HG03442 (cell line): ENCODE measurements around the gene PIK3CG.

ENCODE experiments used
- ATAC-seq: cut with Tn5 transposase; IDR thresholded peaks from one replicate; pipeline ENCODE4 v1.9.1; 2021; ENCODE audit warnings: mild to moderate bottlenecking, moderate library complexity; ENCODE audit not compliant: unreplicated experiment

The PIK3CG gene

GRCh38 chr7:106858618-106859532 is 6.2 kb upstream of the PIK3CG start:
- no peak for ATAC-seq

DNA sequence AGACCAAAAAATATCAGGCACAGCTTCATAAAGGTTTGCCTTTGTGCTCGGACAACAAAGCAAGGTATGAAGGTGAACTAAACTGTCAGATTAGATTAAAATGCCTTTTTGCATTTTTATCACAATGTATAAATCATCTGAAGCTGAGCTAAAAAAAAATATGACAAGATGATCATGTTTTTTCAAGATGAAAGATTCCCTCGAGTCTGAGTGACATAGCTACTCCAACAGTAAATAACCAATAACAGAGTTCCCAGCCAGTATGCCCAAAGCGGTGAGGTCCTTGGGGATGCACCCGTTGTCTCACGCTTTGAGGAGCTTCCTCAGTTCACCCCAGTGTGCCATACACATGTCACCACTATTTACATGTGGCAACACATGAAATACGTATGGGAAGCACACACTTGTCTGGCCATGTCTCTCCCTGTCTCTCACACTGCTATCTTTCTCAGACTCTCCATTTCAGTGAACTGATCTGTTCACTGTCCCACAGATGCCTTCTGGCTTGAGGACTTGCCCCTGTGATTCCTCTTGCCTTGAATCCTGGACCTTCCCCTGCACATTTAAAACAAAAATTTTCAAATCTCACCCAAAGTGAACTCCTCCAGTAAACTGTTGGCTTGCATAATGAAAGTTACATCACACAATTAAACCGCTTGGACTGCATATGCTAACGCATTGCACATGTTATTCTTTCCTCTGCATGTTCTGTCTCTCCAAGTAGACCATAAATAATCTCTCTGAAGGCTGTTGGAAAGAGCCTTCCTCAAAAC is 2.6 kb upstream of the PIK3CG start:
- no peak for ATAC-seq

GRCh38 chr7:106863274-106863997 is 1.6 kb upstream of the PIK3CG start:
- no peak for ATAC-seq

DNA sequence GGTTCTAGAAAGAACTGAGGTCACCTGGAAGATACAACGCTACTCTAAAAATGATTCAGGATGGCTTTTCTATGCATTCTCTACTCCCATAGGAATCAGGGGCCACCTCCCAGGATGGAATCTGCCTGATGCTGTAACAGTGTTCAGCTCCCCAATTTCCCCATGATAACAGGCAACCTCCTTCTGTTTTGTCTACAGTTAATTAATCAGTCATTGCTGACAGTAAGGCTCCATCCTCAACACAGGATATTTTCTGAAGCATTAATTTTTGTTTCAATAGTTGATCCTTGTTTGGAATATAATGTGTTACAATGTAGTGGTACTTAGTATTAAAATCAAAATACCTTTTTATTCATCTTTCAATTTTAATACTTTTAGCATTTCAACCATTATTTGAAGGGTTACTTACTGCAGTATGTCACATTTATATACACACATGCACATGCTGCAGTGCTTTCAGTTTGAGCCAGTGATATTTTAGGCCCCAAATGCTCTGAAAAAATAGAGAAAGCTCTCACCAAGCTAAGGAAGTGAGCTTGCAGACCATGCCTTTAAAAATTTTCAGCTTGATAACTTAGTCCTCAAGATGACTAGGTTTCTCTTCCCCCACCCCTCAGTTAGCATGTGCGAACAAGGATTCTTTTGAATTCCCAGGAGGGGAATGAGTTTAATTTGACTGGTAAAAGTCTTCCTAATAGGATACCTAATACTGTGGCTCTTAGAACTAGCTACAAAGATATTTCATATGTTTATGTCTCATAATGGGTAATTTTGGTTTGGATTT is 592 bp upstream of the PIK3CG start:
- ATAC-seq, result peak; percentile 46

GRCh38 chr7:106866298-106867281 is 1.5 kb downstream of the PIK3CG start:
- peak; percentile 28 for ATAC-seq

DNA sequence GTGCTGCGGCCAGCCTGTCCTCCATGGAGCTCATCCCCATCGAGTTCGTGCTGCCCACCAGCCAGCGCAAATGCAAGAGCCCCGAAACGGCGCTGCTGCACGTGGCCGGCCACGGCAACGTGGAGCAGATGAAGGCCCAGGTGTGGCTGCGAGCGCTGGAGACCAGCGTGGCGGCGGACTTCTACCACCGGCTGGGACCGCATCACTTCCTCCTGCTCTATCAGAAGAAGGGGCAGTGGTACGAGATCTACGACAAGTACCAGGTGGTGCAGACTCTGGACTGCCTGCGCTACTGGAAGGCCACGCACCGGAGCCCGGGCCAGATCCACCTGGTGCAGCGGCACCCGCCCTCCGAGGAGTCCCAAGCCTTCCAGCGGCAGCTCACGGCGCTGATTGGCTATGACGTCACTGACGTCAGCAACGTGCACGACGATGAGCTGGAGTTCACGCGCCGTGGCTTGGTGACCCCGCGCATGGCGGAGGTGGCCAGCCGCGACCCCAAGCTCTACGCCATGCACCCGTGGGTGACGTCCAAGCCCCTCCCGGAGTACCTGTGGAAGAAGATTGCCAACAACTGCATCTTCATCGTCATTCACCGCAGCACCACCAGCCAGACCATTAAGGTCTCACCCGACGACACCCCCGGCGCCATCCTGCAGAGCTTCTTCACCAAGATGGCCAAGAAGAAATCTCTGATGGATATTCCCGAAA is 2.7 kb downstream of the PIK3CG start:
- ATAC-seq, result no peak

GRCh38 chr7:106868364-106868763 is 3.3 kb downstream of the PIK3CG start:
- no peak for ATAC-seq

DNA sequence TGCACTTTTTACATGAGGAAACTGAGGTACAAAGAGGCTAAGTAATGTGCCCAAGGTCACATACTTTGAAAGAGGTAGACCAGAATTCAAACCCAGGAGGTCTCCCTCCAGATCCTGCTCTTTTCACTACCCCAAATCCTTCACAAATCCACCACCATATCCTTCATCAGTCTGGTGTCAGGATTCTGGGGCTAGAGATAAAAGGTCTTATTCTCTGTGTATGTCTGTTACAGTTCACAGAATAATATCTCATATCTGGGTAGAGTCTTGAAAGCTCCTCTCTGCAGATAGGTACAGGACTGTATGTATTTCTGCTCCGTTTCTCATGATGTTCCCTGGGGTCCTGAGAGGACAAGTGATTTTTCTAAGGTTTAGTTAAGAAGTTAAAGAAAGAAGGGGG is 4.9 kb downstream of the PIK3CG start:
- ATAC-seq, result no peak

DNA sequence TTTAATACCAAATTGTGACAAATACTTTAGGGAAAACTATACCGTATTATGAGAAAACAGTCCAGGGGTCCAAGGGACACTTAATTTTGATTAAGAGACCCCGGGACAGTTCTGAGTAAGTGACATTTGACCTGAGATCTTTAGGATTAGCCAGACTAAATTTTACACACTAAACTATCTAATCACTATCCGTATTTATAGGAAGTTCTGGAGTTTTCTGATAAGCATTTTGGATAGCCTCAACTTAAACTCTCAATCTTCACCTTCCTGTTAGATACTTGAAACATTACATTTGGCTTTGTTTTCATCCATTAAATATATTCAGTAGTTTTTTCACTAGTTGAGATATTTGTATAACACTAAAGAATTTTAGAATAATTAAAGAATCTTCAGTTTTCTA is 5.4 kb downstream of the PIK3CG start:
- no peak for ATAC-seq

DNA sequence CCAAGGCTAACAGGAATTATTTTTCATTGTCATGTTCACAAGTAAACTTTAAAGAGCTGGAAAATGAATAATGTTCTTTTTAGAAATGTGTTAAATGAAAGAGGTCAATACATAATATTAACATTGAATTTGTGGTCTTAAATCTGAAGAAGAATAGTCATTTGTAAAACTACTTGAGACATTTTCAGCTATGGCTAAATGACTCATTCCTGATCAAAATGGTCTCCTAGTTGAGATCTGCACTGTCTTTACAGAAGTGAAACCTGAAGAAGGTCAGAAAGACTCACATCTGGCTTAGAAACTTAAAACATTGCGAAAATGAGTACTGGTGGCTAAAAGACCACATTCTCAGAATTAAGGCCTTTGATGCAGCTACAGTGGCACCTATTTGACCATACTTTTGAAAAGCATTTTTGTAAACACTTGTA is 5.9 kb downstream of the PIK3CG start:
- ATAC-seq, result peak; percentile 90

DNA sequence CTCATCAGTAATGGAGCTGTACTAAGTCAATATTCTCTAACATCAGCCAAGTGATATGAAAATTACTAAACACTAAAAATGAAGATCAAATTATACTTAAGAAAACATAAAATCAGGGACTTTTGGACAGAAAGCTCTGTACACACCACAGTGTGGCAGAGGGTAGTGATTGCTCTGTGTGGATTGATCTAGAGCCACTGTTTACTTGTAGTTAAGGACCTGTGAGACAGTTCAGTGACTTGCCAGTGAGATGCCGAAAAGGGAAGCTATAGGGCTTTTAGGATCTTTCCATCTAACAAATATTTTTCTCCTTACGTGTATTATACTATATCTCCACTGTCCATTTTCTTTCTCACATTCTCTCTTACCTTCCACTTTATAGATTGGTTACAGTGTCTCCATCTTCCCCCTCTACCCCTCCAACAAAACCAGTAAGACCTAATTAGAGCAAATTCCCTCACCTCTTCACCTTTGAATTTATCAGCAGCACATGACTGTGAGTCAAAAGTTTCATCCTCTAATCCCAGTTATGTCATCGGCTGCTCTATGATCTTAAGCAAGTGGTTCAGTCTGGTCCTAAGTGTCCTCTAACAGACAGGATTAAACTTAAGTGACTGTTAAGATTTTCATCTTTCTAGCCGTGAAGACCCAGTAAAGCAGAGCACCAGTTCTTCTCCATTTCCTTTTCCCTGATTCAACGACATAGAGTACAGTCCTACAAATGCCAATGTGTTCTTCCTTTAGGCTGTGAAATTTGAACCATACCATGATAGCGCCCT is 6.9 kb downstream of the PIK3CG start:
- peak; percentile 26 for ATAC-seq

GRCh38 chr7:106872763-106873162 is 7.7 kb downstream of the PIK3CG start:
- ATAC-seq, result no peak

DNA sequence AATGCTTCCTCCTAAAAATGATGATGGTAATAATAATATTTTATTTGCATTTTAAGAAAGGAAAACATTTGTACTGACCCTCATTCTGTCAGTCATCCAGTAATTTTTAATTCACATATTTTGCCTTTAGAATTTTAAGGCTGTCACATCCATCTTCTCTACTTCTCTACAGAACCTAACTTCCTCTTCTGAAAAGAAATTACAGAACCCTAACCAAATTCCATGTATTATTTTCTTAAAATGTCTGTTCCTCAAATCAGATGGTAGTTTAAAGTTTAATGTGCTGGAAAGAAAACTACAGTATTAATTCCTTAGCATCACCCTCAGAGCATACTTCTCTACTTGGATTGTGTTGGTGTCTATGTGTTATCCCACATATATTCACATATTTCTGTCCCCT is 9.0 kb downstream of the PIK3CG start:
- no peak for ATAC-seq

- no peak for ATAC-seq
Measured at GRCh38 chr7:106875508-106875907, 10.4 kb downstream of the PIK3CG start.

DNA sequence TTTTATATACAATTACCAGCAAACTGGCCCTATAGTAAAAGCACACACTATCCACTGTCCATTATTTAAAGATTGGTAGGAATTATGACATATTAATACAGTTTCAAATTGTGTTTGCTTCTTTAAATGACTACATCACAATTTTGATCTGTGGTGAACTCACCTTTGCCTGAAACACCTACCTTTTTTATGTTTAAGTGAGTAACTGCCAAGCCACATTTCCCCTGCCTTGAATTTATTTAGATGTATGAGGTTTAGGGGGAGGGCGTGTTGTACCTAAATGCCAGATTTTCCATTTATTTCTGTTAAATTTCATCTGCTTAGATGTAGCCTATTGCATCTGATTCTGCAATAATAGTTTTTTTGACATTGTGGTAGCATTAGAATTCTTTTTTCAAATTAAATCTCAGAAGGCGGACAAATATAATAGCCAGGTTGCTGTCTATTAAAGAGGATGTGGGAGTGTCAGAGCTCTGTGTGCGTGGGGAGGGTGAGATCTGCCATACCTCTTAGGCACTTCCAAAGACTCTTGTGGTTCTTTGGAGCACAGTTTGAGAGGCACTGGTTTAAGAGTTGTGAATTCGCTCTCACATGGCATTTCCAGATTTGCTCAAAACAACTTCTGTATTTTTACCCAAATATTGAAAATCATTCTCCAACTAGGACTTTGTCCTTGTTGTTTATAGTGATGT is 13.8 kb downstream of the PIK3CG start:
- ATAC-seq, result no peak

DNA sequence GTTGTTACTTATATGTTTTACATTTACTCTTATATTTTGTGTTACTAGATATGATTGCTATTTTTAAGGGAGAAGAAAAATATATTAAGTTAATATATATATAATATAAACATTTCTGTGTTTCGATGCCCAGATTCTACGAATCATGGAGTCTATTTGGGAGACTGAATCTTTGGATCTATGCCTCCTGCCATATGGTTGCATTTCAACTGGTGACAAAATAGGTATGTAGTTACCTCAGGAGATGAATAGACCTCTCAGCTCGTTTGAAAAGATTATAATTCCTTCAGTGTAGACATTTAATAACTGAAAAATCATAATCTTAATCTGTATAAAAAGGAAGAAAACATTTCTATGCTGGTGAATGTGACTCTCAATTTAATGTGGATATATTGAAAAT is 16.9 kb downstream of the PIK3CG start:
- no peak for ATAC-seq

GRCh38 chr7:106883456-106884026 is 18.5 kb downstream of the PIK3CG start:
- ATAC-seq, result no peak
